HEK293 (cell line): ENCODE results near the gene UNK.

ENCODE experiments used
- CTCF ChIA-PET: fragments of 350-600 bp; formaldehyde crosslinking; extraction: SDS; loops from one replicate; lab custom pipeline; 2021; ENCODE audit warnings: antibody characterized with exemption; lab: Yijun Ruan, JAX
- POLR2A ChIA-PET: fragments of 300-600 bp; formaldehyde crosslinking; extraction: SDS; loops from one replicate; lab custom pipeline; 2020; ENCODE audit warnings: antibody characterized with exemption, inconsistent platforms; lab: Yijun Ruan, JAX
- H3K27ac ChIP-seq: fragments of 200-500 bp; sonication (Bioruptor generic); 2 replicates; pipeline ENCODE4 v1.5.1; 2014; ENCODE audit warnings: low read depth, low read length, control low read depth, inconsistent platforms; ENCODE audit errors: extremely low read depth
- H3K36me3 ChIP-seq, 2 experiments: fragments of 200-500 bp in 1 of 2; sonication (Bioruptor generic) in 1 of 2; 1 replicate in 1 of 2; 2 replicates in 1 of 2; pipeline ENCODE4 v1.5.1; 2014 to 2017; ENCODE audit warnings: inconsistent platforms in 2 of 2, low read length in 2 of 2; ENCODE audit not compliant: control insufficient read depth in 2 of 2, insufficient read depth in 1 of 2
- H3K4me1 ChIP-seq: fragments of 200-500 bp; sonication (Bioruptor generic); 2 replicates; pipeline ENCODE4 v1.5.1; 2014; ENCODE audit warnings: mild to moderate bottlenecking, low read length, inconsistent platforms; ENCODE audit not compliant: control insufficient read depth, insufficient read depth
- H3K4me3 ChIP-seq: 2 replicates; pipeline ENCODE4 v1.5.1; 2011; ENCODE audit warnings: low read depth, mild to moderate bottlenecking, control low read depth, low read length, moderate library complexity
- H3K9me3 ChIP-seq: fragments of 200-500 bp; sonication (Bioruptor generic); 2 replicates; pipeline ENCODE4 v1.5.1; 2014; ENCODE audit warnings: low read depth, low read length, inconsistent platforms; ENCODE audit not compliant: control insufficient read depth, insufficient read depth
- BCL11A ChIP-seq: fragments of 450-650 bp; formaldehyde crosslinking; IDR thresholded peaks from 2 replicates; pipeline ENCODE4 v1.5.1; 2016; ENCODE audit warnings: low read depth, missing biosample characterization, missing genetic modification characterization
- GLIS1 ChIP-seq: fragments of 450-650 bp; formaldehyde crosslinking; IDR thresholded peaks from 2 replicates; pipeline ENCODE4 v1.5.1; 2016; ENCODE audit warnings: missing biosample characterization, missing genetic modification characterization
- SP2 ChIP-seq: fragments of 450-650 bp; formaldehyde crosslinking; IDR thresholded peaks from 2 replicates; pipeline ENCODE4 v1.5.1; 2016; ENCODE audit warnings: missing biosample characterization, missing genetic modification characterization
- YY2 ChIP-seq: fragments of 450-650 bp; formaldehyde crosslinking; IDR thresholded peaks from 2 replicates; pipeline ENCODE4 v1.5.1; 2016; ENCODE audit warnings: missing biosample characterization, missing genetic modification characterization
- ZBTB10 ChIP-seq: fragments of 450-650 bp; formaldehyde crosslinking; IDR thresholded peaks from 2 replicates; pipeline ENCODE4 v1.5.1; 2016; ENCODE audit warnings: missing biosample characterization, missing genetic modification characterization
- ZBTB20 ChIP-seq: fragments of 450-650 bp; formaldehyde crosslinking; IDR thresholded peaks from 2 replicates; pipeline ENCODE4 v1.5.1; 2016; ENCODE audit warnings: missing biosample characterization, missing genetic modification characterization
- ZBTB48 ChIP-seq: fragments of 450-650 bp; formaldehyde crosslinking; IDR thresholded peaks from 2 replicates; pipeline ENCODE4 v1.5.1; 2016; ENCODE audit warnings: missing biosample characterization, missing genetic modification characterization
- ZNF184 ChIP-seq: fragments of 450-650 bp; IDR thresholded peaks from 2 replicates; pipeline ENCODE4 v1.5.1; 2018; ENCODE audit warnings: missing biosample characterization, mild to moderate bottlenecking, missing genetic modification characterization
- ZNF324 ChIP-seq: fragments of 450-650 bp; formaldehyde crosslinking; IDR thresholded peaks from 2 replicates; pipeline ENCODE4 v1.5.1; 2016; ENCODE audit warnings: missing biosample characterization, missing genetic modification characterization
- ZNF521 ChIP-seq: fragments of 450-650 bp; formaldehyde crosslinking; IDR thresholded peaks from 2 replicates; pipeline ENCODE4 v1.5.1; 2017; ENCODE audit warnings: missing biosample characterization, mild to moderate bottlenecking, missing genetic modification characterization
- ZNF626 ChIP-seq: fragments of 450-650 bp; sonication (Bioruptor Pico); formaldehyde crosslinking; IDR thresholded peaks from 2 replicates; pipeline ENCODE4 v1.5.1; 2018; ENCODE audit warnings: missing biosample characterization, missing genetic modification characterization, inconsistent platforms
- TF ChIP-seq, protein P1 (sequence below): fragments of 450-650 bp; formaldehyde crosslinking; IDR thresholded peaks from 2 replicates; pipeline ENCODE4 v1.5.1; 2016; ENCODE audit warnings: missing biosample characterization, missing genetic modification characterization
- TF ChIP-seq, protein P2 (sequence below): fragments of 450-650 bp; formaldehyde crosslinking; IDR thresholded peaks from 2 replicates; pipeline ENCODE4 v1.5.1; 2016; ENCODE audit warnings: missing biosample characterization, missing genetic modification characterization
- TF ChIP-seq, protein P3 (sequence below): fragments of 450-650 bp; formaldehyde crosslinking; IDR thresholded peaks from 2 replicates; pipeline ENCODE4 v1.5.1; 2017; ENCODE audit warnings: missing biosample characterization, missing genetic modification characterization
- TF ChIP-seq, protein P4 (sequence below): fragments of 450-650 bp; formaldehyde crosslinking; IDR thresholded peaks from 2 replicates; pipeline ENCODE4 v1.5.1; 2016; ENCODE audit warnings: missing biosample characterization, missing genetic modification characterization

UNK gene

GRCh38 chr17:75842963-75843576 lies 58.5 kb downstream of the UNK start:
- POLR2A ChIA-PET, result interaction anchor here (0.8 to 1.0 kb wide), 2 partner anchors 63 to 65 kb away, joined by 3 to 5 read pairs; no protein-coding TSS in a partner anchor
- no peak overlapping the region for H3K27ac ChIP-seq
- TF ChIP-seq, protein P1, sequence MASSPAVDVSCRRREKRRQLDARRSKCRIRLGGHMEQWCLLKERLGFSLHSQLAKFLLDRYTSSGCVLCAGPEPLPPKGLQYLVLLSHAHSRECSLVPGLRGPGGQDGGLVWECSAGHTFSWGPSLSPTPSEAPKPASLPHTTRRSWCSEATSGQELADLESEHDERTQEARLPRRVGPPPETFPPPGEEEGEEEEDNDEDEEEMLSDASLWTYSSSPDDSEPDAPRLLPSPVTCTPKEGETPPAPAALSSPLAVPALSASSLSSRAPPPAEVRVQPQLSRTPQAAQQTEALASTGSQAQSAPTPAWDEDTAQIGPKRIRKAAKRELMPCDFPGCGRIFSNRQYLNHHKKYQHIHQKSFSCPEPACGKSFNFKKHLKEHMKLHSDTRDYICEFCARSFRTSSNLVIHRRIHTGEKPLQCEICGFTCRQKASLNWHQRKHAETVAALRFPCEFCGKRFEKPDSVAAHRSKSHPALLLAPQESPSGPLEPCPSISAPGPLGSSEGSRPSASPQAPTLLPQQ (tag by site-specific recombination), result no peak
- TF ChIP-seq, protein P2, sequence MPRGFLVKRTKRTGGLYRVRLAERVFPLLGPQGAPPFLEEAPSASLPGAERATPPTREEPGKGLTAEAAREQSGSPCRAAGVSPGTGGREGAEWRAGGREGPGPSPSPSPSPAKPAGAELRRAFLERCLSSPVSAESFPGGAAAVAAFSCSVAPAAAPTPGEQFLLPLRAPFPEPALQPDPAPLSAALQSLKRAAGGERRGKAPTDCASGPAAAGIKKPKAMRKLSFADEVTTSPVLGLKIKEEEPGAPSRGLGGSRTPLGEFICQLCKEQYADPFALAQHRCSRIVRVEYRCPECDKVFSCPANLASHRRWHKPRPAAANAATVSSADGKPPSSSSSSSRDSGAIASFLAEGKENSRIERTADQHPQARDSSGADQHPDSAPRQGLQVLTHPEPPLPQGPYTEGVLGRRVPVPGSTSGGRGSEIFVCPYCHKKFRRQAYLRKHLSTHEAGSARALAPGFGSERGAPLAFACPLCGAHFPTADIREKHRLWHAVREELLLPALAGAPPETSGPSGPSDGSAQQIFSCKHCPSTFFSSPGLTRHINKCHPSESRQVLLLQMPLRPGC (tag by site-specific recombination), result no peak
- TF ChIP-seq SP2 (no peak), YY2 (no peak), ZNF521 (no peak), BCL11A (tag by site-specific recombination) (no peak), GLIS1 (no peak), ZBTB10 (tag by site-specific recombination) (no peak), ZBTB20 (tag by site-specific recombination) (no peak), ZNF184 (no peak), ZNF626 (tag by site-specific recombination) (no peak), ZNF324 (no peak), ZBTB48 (no peak)
- TF ChIP-seq, protein P3, sequence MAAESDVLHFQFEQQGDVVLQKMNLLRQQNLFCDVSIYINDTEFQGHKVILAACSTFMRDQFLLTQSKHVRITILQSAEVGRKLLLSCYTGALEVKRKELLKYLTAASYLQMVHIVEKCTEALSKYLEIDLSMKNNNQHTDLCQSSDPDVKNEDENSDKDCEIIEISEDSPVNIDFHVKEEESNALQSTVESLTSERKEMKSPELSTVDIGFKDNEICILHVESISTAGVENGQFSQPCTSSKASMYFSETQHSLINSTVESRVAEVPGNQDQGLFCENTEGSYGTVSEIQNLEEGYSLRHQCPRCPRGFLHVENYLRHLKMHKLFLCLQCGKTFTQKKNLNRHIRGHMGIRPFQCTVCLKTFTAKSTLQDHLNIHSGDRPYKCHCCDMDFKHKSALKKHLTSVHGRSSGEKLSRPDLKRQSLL, result no peak
- TF ChIP-seq, protein P4, sequence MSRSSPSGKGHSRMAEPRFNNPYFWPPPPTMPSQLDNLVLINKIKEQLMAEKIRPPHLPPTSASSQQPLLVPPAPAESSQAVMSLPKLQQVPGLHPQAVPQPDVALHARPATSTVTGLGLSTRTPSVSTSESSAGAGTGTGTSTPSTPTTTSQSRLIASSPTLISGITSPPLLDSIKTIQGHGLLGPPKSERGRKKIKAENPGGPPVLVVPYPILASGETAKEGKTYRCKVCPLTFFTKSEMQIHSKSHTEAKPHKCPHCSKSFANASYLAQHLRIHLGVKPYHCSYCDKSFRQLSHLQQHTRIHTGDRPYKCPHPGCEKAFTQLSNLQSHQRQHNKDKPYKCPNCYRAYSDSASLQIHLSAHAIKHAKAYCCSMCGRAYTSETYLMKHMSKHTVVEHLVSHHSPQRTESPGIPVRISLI, result no peak
- peaks cover 0 to 23% of the 10 kb centered on the region in 2 experiments; a peak in 1 of 3 replicates for H3K36me3 ChIP-seq
- CTCF ChIA-PET, result no interaction called here
- no peaks in the 10 kb centered on the region; the same call in 1 of the 2 replicates for H3K4me1 ChIP-seq
- H3K9me3 ChIP-seq, result no peaks in the 10 kb centered on the region
- no peak overlapping the region for H3K4me3 ChIP-seq
